B cell (primary cell): ENCODE results near the gene CDH16.

Source experiments
- EZH2 ChIP-seq: IDR thresholded peaks from 2 replicates; pipeline ENCODE4 v1.6.1; 2012; ENCODE audit warnings: borderline replicate concordance, low read depth, mild to moderate bottlenecking, moderate library complexity, low read length; ENCODE audit not compliant: insufficient read depth, poor library complexity, severe bottlenecking
- TF ChIP-seq, protein P1 (sequence below): fragments of 200-600 bp; IDR thresholded peaks from one replicate; pipeline ENCODE4 v1.8.0; 2022; ENCODE audit warnings: antibody characterized with exemption, mild to moderate bottlenecking

DNA sequence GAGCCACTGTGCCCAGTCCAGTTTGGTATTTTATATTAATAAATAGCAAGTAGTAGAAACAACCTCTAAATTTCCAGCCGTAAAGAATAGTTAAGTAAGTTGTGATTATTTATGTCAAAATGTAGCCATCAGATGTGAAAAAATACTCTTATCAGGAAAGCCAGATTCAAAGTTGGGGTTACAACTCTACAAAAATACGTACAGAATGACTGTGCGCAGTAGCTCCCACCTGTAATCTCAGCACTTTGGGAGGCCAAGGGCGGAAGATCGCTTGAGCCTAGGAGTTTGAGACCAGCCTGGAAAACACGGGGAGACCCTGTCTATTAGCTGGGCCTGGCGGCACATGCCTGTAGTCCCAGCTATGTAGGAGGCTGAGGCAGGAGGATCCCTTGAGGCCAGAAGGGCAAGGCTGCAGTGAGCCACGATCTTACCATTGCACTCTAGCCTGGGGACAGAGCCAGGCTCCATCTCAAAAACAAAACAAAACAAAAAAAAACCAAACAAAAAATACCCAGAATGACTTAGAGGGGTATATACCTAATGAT, 36.6 kb downstream of the CDH16 start:
- TF ChIP-seq, protein P1, sequence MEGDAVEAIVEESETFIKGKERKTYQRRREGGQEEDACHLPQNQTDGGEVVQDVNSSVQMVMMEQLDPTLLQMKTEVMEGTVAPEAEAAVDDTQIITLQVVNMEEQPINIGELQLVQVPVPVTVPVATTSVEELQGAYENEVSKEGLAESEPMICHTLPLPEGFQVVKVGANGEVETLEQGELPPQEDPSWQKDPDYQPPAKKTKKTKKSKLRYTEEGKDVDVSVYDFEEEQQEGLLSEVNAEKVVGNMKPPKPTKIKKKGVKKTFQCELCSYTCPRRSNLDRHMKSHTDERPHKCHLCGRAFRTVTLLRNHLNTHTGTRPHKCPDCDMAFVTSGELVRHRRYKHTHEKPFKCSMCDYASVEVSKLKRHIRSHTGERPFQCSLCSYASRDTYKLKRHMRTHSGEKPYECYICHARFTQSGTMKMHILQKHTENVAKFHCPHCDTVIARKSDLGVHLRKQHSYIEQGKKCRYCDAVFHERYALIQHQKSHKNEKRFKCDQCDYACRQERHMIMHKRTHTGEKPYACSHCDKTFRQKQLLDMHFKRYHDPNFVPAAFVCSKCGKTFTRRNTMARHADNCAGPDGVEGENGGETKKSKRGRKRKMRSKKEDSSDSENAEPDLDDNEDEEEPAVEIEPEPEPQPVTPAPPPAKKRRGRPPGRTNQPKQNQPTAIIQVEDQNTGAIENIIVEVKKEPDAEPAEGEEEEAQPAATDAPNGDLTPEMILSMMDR = no peak
- no peak for TF ChIP-seq EZH2
